Kidney (tissue), 14 donors: Measurements from ENCODE around the gene PPY. TPM values are rescaled to one million over a fixed set of nuclear protein-coding genes. Genes with fewer than 3 reads are reported as not detected.

ENCODE experiments used
- DNase-seq, 5 donors: peaks; one replicate each; pipeline ENCODE4 v3.0.0-alpha.2; 2013 to 2020
- FAIRE-seq: peaks from 2 replicates; lab custom pipeline; 2012; peaks lifted over from hg19 to GRCh38; lab: Jason Lieb, UNC
- H3K27ac ChIP-seq, 2 donors: one replicate each; pipeline ENCODE4 v1.7.0; 2013; ENCODE audit warnings: low read depth in 2 of 2, low read length in 2 of 2, inconsistent platforms in 1 of 2
- H3K27me3 ChIP-seq: one replicate; pipeline ENCODE4 v1.7.1; 2013; ENCODE audit warnings: low read length, inconsistent platforms; ENCODE audit not compliant: control insufficient read depth, insufficient read depth
- H3K36me3 ChIP-seq, 3 donors: one replicate each; pipeline versions ENCODE4 v1.7.0 to v1.7.1; 2013; ENCODE audit warnings: low read length in 3 of 3, control low read depth in 1 of 3, inconsistent platforms in 1 of 3; ENCODE audit not compliant: insufficient read depth in 3 of 3, control insufficient read depth in 2 of 3
- H3K4me1 ChIP-seq, 3 donors: one replicate each; pipeline versions ENCODE4 v1.7.0 to v1.7.1; 2013; ENCODE audit warnings: low read length in 3 of 3, inconsistent platforms in 1 of 3, low read depth in 1 of 3; ENCODE audit not compliant: control insufficient read depth in 2 of 3, insufficient read depth in 2 of 3
- H3K4me3 ChIP-seq, 3 donors: one replicate each; pipeline versions ENCODE4 v1.7.0 to v1.8.1; 2013; ENCODE audit warnings: low read length in 3 of 3, control low read depth in 1 of 3, inconsistent platforms in 1 of 3
- H3K9ac ChIP-seq, 3 donors: one replicate each; pipeline versions ENCODE4 v1.7.0 to v1.7.1; 2013; ENCODE audit warnings: low read length in 3 of 3, control low read depth in 1 of 3, inconsistent platforms in 1 of 3
- H3K9me3 ChIP-seq, 3 donors: one replicate each; pipeline versions ENCODE4 v1.7.0 to v1.7.1; 2013; ENCODE audit warnings: low read length in 3 of 3, control low read depth in 1 of 3, inconsistent platforms in 1 of 3; ENCODE audit not compliant: control insufficient read depth in 2 of 3, insufficient read depth in 1 of 3
- intact Hi-C: fragments of 100-400 bp; cut with DNase I; formaldehyde crosslinking; loops from one replicate; pipeline ENCODE4 v1.11.1; 2022
- polyA plus RNA-seq: library from polyadenylated mRNA; stranded (reverse); fragments of 350-450 nt; fragmentation: Illumina TruSeq; extraction: RNeasy Lipid Tissue Mini Kit (QIAGEN cat#74804); gene quantifications from one replicate; pipeline ENCODE4 v1.2.3, GENCODE V29; 2014; ENCODE audit warnings: low read depth, low replicate concordance; ENCODE audit not compliant: insufficient read depth
- total RNA-seq: library from RNA; stranded (reverse); fragmentation: NEBNext Ultra II Directional; extraction: Animal tissue kit (Norgen Biotek cat#: 25700); gene quantifications from one replicate; pipeline ENCODE4 v1.2.1, GENCODE V29; 2021
- TF ChIP-seq, protein P1 (sequence below): IDR thresholded peaks from 3 replicates; pipeline ENCODE4 v1.5.1; 2012; ENCODE audit warnings: mild to moderate bottlenecking, moderate library complexity, borderline replicate concordance; ENCODE audit not compliant: insufficient read depth; ENCODE audit errors: extremely low read depth
- donor health status: control.
- donor health status: control.
- donor health status: control.
- donor health status: control.
- donor health status: control.
- donor health status: DM: yes; HTN: yes; CAD: no.
- donor health status: Normal renal cell carcinoma (clear cell type).

PPY gene
- total and polyA plus RNA-seq, 2 donors from 2014 or later = not detected

DNA sequence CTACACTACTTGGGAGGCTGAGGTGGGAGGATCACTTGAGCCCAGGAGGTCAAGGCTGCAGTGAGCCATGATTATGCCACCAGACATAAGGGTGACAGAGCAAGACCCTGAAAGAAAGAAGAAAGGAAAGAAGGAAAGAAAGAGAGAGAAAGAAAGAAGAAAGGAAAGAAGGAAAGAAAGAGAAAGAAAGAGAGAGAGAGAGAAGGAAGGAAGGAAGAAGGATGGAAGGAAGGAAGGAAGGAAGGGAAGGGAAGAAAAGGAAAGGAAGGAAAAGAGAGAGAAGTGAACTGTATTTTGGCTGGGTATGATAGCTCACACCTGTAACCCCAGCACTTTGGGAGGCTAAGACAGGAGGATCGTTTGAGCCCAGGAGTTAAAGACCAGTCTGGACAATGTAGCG lies 35.8 kb upstream of the PPY start:
- no peaks in the 10 kb centered on the region for H3K27me3 ChIP-seq
- no peak for FAIRE-seq

DNA sequence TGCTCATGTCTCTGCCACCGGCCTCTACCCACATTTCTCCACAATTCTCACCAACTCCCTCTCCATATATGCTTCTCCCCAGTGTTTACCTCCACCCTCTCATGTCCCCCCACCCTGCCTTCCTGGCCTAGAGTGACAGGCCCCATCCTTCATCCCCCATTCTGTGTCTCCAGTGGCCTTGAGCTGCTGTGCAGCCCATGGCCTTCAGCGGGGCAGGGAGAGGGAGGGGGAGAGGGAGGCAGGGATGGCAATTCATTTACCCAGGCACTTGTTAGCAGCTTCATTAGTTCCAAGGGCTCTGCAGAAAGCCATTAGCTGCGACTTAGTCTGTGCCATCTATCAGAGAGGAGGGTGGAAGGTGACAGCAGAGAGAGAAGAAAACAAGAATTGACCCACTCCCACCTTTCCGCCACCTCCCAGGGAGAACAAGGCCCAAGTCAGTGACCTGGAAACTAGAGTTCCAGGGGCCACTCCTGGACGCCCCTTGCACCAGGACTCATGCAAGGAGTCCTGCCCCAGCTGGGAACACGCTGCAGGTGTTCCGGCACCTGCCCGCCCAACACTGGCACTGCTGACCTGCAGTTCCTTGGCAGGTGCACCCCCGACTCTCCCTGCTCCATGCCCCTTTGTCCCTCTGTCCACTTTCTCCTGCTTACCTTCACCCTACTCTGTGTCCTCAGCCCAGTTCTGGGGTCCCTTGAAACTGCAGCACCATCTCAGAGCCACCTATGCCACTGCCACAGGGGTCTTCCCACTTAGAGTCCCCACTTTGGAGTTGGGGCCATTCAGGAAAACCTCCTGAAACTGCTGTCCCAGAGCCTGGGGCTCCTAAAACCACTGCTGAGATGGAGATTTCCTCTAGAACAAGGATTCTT lies 34.9 kb upstream of the PPY start:
- TF ChIP-seq, protein P1, sequence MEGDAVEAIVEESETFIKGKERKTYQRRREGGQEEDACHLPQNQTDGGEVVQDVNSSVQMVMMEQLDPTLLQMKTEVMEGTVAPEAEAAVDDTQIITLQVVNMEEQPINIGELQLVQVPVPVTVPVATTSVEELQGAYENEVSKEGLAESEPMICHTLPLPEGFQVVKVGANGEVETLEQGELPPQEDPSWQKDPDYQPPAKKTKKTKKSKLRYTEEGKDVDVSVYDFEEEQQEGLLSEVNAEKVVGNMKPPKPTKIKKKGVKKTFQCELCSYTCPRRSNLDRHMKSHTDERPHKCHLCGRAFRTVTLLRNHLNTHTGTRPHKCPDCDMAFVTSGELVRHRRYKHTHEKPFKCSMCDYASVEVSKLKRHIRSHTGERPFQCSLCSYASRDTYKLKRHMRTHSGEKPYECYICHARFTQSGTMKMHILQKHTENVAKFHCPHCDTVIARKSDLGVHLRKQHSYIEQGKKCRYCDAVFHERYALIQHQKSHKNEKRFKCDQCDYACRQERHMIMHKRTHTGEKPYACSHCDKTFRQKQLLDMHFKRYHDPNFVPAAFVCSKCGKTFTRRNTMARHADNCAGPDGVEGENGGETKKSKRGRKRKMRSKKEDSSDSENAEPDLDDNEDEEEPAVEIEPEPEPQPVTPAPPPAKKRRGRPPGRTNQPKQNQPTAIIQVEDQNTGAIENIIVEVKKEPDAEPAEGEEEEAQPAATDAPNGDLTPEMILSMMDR = no peak
- H3K36me3 ChIP-seq = no peaks in the 10 kb centered on the region
- no peak overlapping the region for H3K4me3 ChIP-seq
- no peak overlapping the region for H3K9ac ChIP-seq
- H3K27me3 ChIP-seq = no peaks in the 10 kb centered on the region
- no peaks in the 10 kb centered on the region for H3K4me1 ChIP-seq
- no peaks in the 10 kb centered on the region for H3K9me3 ChIP-seq
- no peak for FAIRE-seq
- H3K27ac ChIP-seq = no peak overlapping the region
- DNase-seq = peak in 4 of 5 donors; percentile 22 to 57 (median 40)
- intact Hi-C loops = no loop called here

More for the DNA sequence above, 35.8 kb upstream of the PPY start:
- DNase-seq = no peak
- H3K9me3 ChIP-seq = no peaks in the 10 kb centered on the region
- intact Hi-C loops = no loop called here
- H3K4me1 ChIP-seq = no peaks in the 10 kb centered on the region
- H3K4me3 ChIP-seq = no peak overlapping the region
- no peaks in the 10 kb centered on the region for H3K36me3 ChIP-seq
- TF ChIP-seq, protein P1 = no peak
- H3K27ac ChIP-seq = no peak overlapping the region
- H3K9ac ChIP-seq = no peak overlapping the region

DNA sequence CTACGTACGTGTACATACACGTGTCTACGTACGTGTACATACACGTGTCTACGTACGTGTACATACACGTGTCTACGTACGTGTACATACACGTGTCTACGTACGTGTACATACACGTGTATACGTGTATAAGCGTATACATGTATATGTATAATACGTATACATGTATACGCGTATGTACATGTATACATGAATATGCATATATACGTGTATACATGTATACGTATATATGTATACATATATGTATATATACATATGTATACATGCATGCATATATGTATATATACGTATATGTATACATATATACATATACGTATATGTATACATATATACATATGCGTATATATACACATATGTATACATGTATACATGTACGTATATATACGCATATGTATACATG lies 33.6 kb upstream of the PPY start:
- TF ChIP-seq, protein P1 = no peak
- DNase-seq = no peak
- no peaks in the 10 kb centered on the region for H3K27me3 ChIP-seq

More for the DNA sequence above, 33.6 kb upstream of the PPY start:
- Histone ChIP-seq H3K27ac (no peak overlapping the region), H3K9me3 (no peaks in the 10 kb centered on the region), H3K9ac (no peak overlapping the region), H3K4me1 (no peaks in the 10 kb centered on the region), H3K4me3 (no peak overlapping the region), H3K36me3 (no peaks in the 10 kb centered on the region)
- intact Hi-C loops = no loop called here
- no peak for FAIRE-seq
